SK-N-SH (cell line): Measurements from ENCODE around the gene WWC2. TPM values are rescaled to one million over a fixed set of nuclear protein-coding genes. Genes with fewer than 3 reads are reported as not detected.

Source experiments
- CTCF ChIA-PET: fragments of 300-600, 350-600 bp; formaldehyde crosslinking; extraction: SDS; loops from one replicate; lab custom pipeline; 2021; lab: Yijun Ruan, JAX
- POLR2A ChIA-PET: fragments of 350-600 bp; sonication (Branson Sonifier 250); formaldehyde crosslinking; extraction: SDS; loops from one replicate; lab custom pipeline; 2020; ENCODE audit warnings: antibody characterized with exemption, inconsistent platforms; lab: Yijun Ruan, JAX
- DNase-seq: peaks from one replicate; pipeline ENCODE4 v3.0.0; 2012
- H2AFZ ChIP-seq: fragments of 200-600 bp; sonication (generic); 2 replicates; pipeline ENCODE4 v1.8.1; 2016; ENCODE audit warnings: antibody characterized with exemption, mild to moderate bottlenecking, low read depth
- H3F3A ChIP-seq: fragments of 200-600 bp; sonication (generic); replicated peaks from 2 replicates; pipeline ENCODE3; 2016; ENCODE audit warnings: antibody characterized with exemption, mild to moderate bottlenecking; ENCODE audit not compliant: insufficient read depth
- H3K27ac ChIP-seq, 2 experiments: fragments of 200-500 bp in 1 of 2; fragments of 200-600 bp in 1 of 2; sonication (Bioruptor generic) in 1 of 2; sonication (generic), shearing (Covaris generic) in 1 of 2; 2 replicates each; pipeline versions ENCODE4 v1.5.1 to v1.6.1; 2014 to 2016; ENCODE audit warnings: low read depth in 2 of 2, inconsistent platforms in 1 of 2, low read length in 1 of 2, mild to moderate bottlenecking in 1 of 2, mixed read lengths in 1 of 2
- H3K27me3 ChIP-seq: fragments of 200-600 bp; sonication (generic), shearing (Covaris generic); 2 replicates; pipeline ENCODE4 v1.6.1; 2016; ENCODE audit warnings: mixed run types; ENCODE audit not compliant: insufficient read depth
- H3K36me3 ChIP-seq, 2 experiments: fragments of 200-500 bp in 1 of 2; fragments of 200-600 bp in 1 of 2; sonication (Bioruptor generic) in 1 of 2; sonication (generic) in 1 of 2; replicated peaks in 1 of 2; 2 replicates each; pipeline versions ENCODE3 to v1.5.1; 2014 to 2016; ENCODE audit warnings: low read length in 1 of 2, mild to moderate bottlenecking in 1 of 2; ENCODE audit not compliant: insufficient read depth in 2 of 2, control insufficient read depth in 1 of 2
- H3K4me1 ChIP-seq, 2 experiments: fragments of 200-500 bp in 1 of 2; fragments of 200-600 bp in 1 of 2; sonication (Bioruptor generic) in 1 of 2; sonication (generic), shearing (Covaris generic) in 1 of 2; 2 replicates each; pipeline versions ENCODE4 v1.5.1 to v1.6.1; 2014 to 2016; ENCODE audit warnings: low read depth in 1 of 2, low read length in 1 of 2, mixed run types in 1 of 2; ENCODE audit not compliant: insufficient read depth in 2 of 2, control insufficient read depth in 1 of 2
- H3K4me2 ChIP-seq: fragments of 200-600 bp; sonication (generic), shearing (Covaris generic); 2 replicates; pipeline ENCODE4 v1.6.1; 2017; ENCODE audit warnings: mixed run types
- H3K4me3 ChIP-seq, 2 experiments: fragments of 200-500 bp in 1 of 2; fragments of 200-600 bp in 1 of 2; sonication (Bioruptor generic) in 1 of 2; sonication (generic), shearing (Covaris generic) in 1 of 2; 2 replicates each; pipeline versions ENCODE4 v1.5.1 to v1.8.1; 2014 to 2016; ENCODE audit warnings: low read depth in 2 of 2, inconsistent platforms in 1 of 2, low read length in 1 of 2, mild to moderate bottlenecking in 1 of 2, mixed read lengths in 1 of 2, moderate library complexity in 1 of 2
- H3K79me2 ChIP-seq: fragments of 200-600 bp; sonication (generic); 2 replicates; pipeline ENCODE4 v1.8.1; 2017; ENCODE audit warnings: mild to moderate bottlenecking; ENCODE audit not compliant: insufficient read depth
- H3K9ac ChIP-seq: fragments of 200-600 bp; sonication (generic); 2 replicates; pipeline ENCODE4 v1.6.1; 2017; ENCODE audit warnings: mixed run types
- H3K9me2 ChIP-seq: fragments of 200-600 bp; sonication (generic); 2 replicates; pipeline ENCODE4 v1.6.1; 2017; ENCODE audit warnings: mixed run types
- H3K9me3 ChIP-seq: fragments of 200-600 bp; sonication (generic); 2 replicates; pipeline ENCODE4 v1.6.1; 2017; ENCODE audit warnings: mixed run types, mild to moderate bottlenecking, moderate library complexity
- H4K20me1 ChIP-seq: fragments of 200-600 bp; sonication (generic); 2 replicates; pipeline ENCODE4 v1.6.1; 2017; ENCODE audit warnings: mild to moderate bottlenecking, mixed run types; ENCODE audit not compliant: insufficient read depth
- CHD2 ChIP-seq: fragments of 150-350 bp; IDR thresholded peaks from 2 replicates; pipeline ENCODE4 v1.6.1; 2018; ENCODE audit warnings: low read length; ENCODE audit not compliant: partially characterized antibody
- ELF1 ChIP-seq: IDR thresholded peaks from 2 replicates; pipeline ENCODE4 v1.4.0; 2012
- EP300 ChIP-seq, 2 experiments: IDR thresholded peaks; 2 replicates each; pipeline versions ENCODE4 v1.4.0 to v1.6.1; 2012; ENCODE audit warnings: borderline replicate concordance in 1 of 2, low read depth in 1 of 2, low read length in 1 of 2
- EZH2phosphoT487 ChIP-seq: fragments of 200-600 bp; sonication (generic); IDR thresholded peaks from 2 replicates; pipeline ENCODE4 v1.6.1; 2017; ENCODE audit warnings: low read depth, mixed run types, mild to moderate bottlenecking, antibody characterized with exemption, moderate library complexity, borderline replicate concordance
- FOSL2 ChIP-seq: IDR thresholded peaks from 2 replicates; pipeline ENCODE4 v1.4.0; 2012; ENCODE audit warnings: low read depth, mild to moderate bottlenecking, moderate library complexity, borderline replicate concordance
- FOXJ3 ChIP-seq: sonication (generic); formaldehyde crosslinking; IDR thresholded peaks from 2 replicates; pipeline ENCODE4 v1.5.1; 2020; ENCODE audit warnings: mild to moderate bottlenecking, missing genetic modification reagents
- FOXM1 ChIP-seq: IDR thresholded peaks from 2 replicates; pipeline ENCODE4 v1.4.0; 2012; ENCODE audit warnings: low read depth, mild to moderate bottlenecking
- GABPA ChIP-seq: IDR thresholded peaks from 2 replicates; pipeline ENCODE4 v1.4.0; 2012; ENCODE audit warnings: low read depth, mild to moderate bottlenecking
- GATA2 ChIP-seq: sonication (generic); formaldehyde crosslinking; IDR thresholded peaks from 2 replicates; pipeline ENCODE4 v1.5.0; 2020; ENCODE audit warnings: mild to moderate bottlenecking, missing genetic modification reagents
- MAX ChIP-seq: IDR thresholded peaks from 2 replicates; pipeline ENCODE4 v1.4.0; 2012; ENCODE audit warnings: low read depth
- MEF2A ChIP-seq: IDR thresholded peaks from 2 replicates; pipeline ENCODE4 v1.4.0; 2012; ENCODE audit warnings: low read depth, borderline replicate concordance
- MXI1 ChIP-seq: IDR thresholded peaks from 2 replicates; pipeline ENCODE4 v1.6.1; 2012; ENCODE audit warnings: mild to moderate bottlenecking, low read depth, low read length, improper control_type of control experiment
- NRF1 ChIP-seq: IDR thresholded peaks from 2 replicates; pipeline ENCODE4 v1.6.1; 2012; ENCODE audit warnings: low read depth, mild to moderate bottlenecking, low read length
- RAD21 ChIP-seq: IDR thresholded peaks from 2 replicates; pipeline ENCODE4 v1.6.1; 2012; ENCODE audit warnings: mild to moderate bottlenecking, low read length
- REST ChIP-seq: IDR thresholded peaks from 2 replicates; pipeline ENCODE4 v1.6.1; 2012; ENCODE audit warnings: mild to moderate bottlenecking, low read depth, low read length, moderate library complexity
- TAF1 ChIP-seq: IDR thresholded peaks from 2 replicates; pipeline ENCODE4 v1.6.1; 2012; ENCODE audit warnings: low read depth, mild to moderate bottlenecking, low read length, moderate library complexity, borderline replicate concordance
- USF1 ChIP-seq: IDR thresholded peaks from 2 replicates; pipeline ENCODE4 v1.4.0; 2012; ENCODE audit warnings: low read depth, borderline replicate concordance
- USF2 ChIP-seq: fragments of 150-350 bp; IDR thresholded peaks from 2 replicates; pipeline ENCODE4 v1.6.1; 2017; ENCODE audit warnings: antibody characterized with exemption, low read length, low read depth, borderline replicate concordance
- ZBTB33 ChIP-seq: IDR thresholded peaks from 2 replicates; pipeline ENCODE4 v1.4.0; 2012; ENCODE audit warnings: low read depth, borderline replicate concordance
- WGBS: methylation state at CpG from one replicate; pipeline ENCODE4 v1.1.6; 2017; ENCODE audit warnings: low lambda C conversion rate; 5-methylcytosine and 5-hydroxymethylcytosine counted together
- polyA plus RNA-seq, 3 experiments: library from polyadenylated mRNA; depleted of rRNA; stranded (reverse); fragments of >200 nt; gene quantifications; 2 replicates each; pipeline ENCODE4 v1.2.3, GENCODE V29; 2012

WWC2 gene
- polyA plus RNA-seq, 1 of the 3 experiments (the other 2 are of a cell fraction): 18.4 TPM

- Histone ChIP-seq H2AFZ (no peak overlapping the region), H3K4me3 (no peak overlapping the region), H3K36me3 (no peaks in the 10 kb centered on the region), H3K4me1 (peaks cover 0 to 20% of the 10 kb centered on the region in 2 experiments; a peak in 1 of 4 replicates), H3K79me2 (no peaks in the 10 kb centered on the region), H3K27ac (no peak overlapping the region), H3F3A (peaks cover 21% of the 10 kb centered on the region), H3K4me2 (no peak overlapping the region), H3K9me2 (no peaks in the 10 kb centered on the region), H3K27me3 (no peaks in the 10 kb centered on the region), H4K20me1 (no peaks in the 10 kb centered on the region), H3K9me3 (no peaks in the 10 kb centered on the region), H3K9ac (no peak overlapping the region)
- no peak for DNase-seq
- ChIA-PET CTCF (no interaction called here), POLR2A (no interaction called here)
- TF ChIP-seq NRF1: no peak
- TF ChIP-seq MAX: no peak
- TF ChIP-seq EZH2phosphoT487: no peak
- TF ChIP-seq GABPA: no peak
- 92% methylated on average over 18 of the region's 20 CpGs for WGBS
Observed at GRCh38 chr4:183356931-183357675, 258.0 kb downstream of the WWC2 start.

- Histone ChIP-seq H2AFZ (no peak overlapping the region), H3K27ac (no peak overlapping the region), H3K9me2 (no peaks in the 10 kb centered on the region), H3K79me2 (no peaks in the 10 kb centered on the region), H4K20me1 (no peaks in the 10 kb centered on the region), H3K36me3 (no peaks in the 10 kb centered on the region), H3K4me3 (no peak overlapping the region), H3K9ac (no peak overlapping the region), H3K4me2 (no peak overlapping the region), H3F3A (peaks cover 21% of the 10 kb centered on the region), H3K4me1 (peaks cover 0 to 20% of the 10 kb centered on the region in 2 experiments; a peak in 1 of 4 replicates), H3K9me3 (no peaks in the 10 kb centered on the region), H3K27me3 (no peaks in the 10 kb centered on the region)
- TF ChIP-seq MEF2A (no peak), RAD21 (no peak), CHD2 (no peak), NRF1 (no peak), USF2 (no peak), FOXJ3 (CRISPR knock-in tag) (no peak), MXI1 (no peak), ELF1 (no peak), FOXM1 (no peak), FOSL2 (no peak), USF1 (no peak), ZBTB33 (no peak), GATA2 (no peak), REST (no peak), EP300 (IDR thresholded peaks at IDR 0.05; ENCODE audit: borderline replicate concordance in 1 of 2, low read depth in 1 of 2, low read length in 1 of 2) (no peak), TAF1 (no peak)
- no peak for DNase-seq
- CTCF ChIA-PET: no interaction called here
- WGBS: 90% methylated on average over 13 of the region's 13 CpGs
- POLR2A ChIA-PET: no interaction called here
Observed at GRCh38 chr4:183358215-183358755, 259.2 kb downstream of the WWC2 start.
